Epithelial cell of esophagus (primary cell): Measurements from ENCODE around the gene CHST15.

ENCODE experiments used
- DNase-seq: peaks from one replicate; pipeline ENCODE4 v3.0.0; 2010; ENCODE audit warnings: low read depth
- H3K4me3 ChIP-seq: 2 replicates; pipeline ENCODE4 v1.5.1; 2011; ENCODE audit warnings: mild to moderate bottlenecking, low read length, control low read depth
- TF ChIP-seq, protein P1 (sequence below): IDR thresholded peaks from 2 replicates; pipeline ENCODE4 v1.5.1; 2011; ENCODE audit warnings: low read depth, mild to moderate bottlenecking, low read length, control low read depth, inconsistent platforms; ENCODE audit not compliant: insufficient read depth; ENCODE audit errors: missing control alignments

The CHST15 gene

DNA sequence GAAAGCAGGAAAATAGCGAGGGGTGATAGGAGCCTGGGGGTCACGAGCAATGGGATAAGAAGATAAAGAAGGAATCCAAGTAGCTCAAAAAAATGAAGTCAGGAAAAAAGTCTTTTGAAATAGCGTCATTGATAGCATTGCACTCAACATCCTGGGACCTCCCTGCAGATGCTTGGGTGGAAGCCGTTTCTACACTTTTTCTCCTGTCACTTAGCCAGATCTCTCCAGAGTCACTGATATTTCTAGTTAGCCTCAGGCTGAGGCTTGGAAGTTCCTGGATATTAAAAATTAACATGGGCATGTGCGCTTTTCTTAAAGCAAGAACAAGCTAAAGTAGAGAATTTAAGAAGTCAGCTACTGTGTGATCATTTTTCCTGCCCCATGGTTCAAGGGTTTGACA, 39.5 kb upstream of the CHST15 start:
- TF ChIP-seq, protein P1, sequence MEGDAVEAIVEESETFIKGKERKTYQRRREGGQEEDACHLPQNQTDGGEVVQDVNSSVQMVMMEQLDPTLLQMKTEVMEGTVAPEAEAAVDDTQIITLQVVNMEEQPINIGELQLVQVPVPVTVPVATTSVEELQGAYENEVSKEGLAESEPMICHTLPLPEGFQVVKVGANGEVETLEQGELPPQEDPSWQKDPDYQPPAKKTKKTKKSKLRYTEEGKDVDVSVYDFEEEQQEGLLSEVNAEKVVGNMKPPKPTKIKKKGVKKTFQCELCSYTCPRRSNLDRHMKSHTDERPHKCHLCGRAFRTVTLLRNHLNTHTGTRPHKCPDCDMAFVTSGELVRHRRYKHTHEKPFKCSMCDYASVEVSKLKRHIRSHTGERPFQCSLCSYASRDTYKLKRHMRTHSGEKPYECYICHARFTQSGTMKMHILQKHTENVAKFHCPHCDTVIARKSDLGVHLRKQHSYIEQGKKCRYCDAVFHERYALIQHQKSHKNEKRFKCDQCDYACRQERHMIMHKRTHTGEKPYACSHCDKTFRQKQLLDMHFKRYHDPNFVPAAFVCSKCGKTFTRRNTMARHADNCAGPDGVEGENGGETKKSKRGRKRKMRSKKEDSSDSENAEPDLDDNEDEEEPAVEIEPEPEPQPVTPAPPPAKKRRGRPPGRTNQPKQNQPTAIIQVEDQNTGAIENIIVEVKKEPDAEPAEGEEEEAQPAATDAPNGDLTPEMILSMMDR, result no peak
- no peak overlapping the region for H3K4me3 ChIP-seq
- DNase-seq, result no peak

DNA sequence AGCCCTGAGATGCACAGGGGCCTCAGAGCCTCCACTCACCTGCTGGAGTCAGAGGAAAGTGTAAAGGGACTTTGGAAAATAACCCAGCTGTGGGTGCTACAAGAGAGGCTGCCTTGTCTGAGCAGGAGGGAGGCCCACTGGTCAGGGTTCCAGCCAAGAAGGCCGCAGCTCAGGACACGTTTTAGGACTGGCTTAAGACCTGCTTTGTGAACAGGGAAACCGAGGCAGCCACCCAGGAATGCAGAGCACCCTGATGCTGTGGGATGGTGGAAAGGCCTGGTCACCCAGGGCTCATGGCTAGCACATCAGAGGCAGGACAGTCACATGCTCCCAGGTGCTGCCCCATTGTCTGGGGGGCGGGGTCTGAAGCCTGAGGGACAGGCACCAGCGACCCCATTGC, 38.9 kb upstream of the CHST15 start:
- TF ChIP-seq, protein P1, result no peak
- no peak overlapping the region for H3K4me3 ChIP-seq
- DNase-seq, result no peak

DNA sequence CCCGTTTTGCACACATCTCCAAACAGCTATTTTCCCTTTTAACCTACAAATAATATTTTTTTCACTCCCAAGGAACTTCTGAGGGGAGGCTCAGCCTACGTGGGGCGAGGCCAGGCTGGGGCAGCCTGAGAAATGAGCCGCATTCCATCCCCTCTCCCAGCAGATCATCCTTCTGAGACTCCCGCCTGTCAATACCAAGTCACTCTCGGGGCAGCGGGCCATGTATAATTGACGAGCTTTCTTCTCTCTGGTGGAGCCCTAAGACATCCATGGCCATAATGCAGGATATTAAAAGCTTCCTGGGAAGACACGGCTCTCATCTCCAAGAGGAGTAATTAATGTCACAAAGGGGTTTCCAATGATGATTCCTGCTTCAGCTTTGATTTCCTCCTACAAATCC, 37.8 kb upstream of the CHST15 start:
- H3K4me3 ChIP-seq, result no peak overlapping the region
- no peak for DNase-seq
- TF ChIP-seq, protein P1, result no peak

DNA sequence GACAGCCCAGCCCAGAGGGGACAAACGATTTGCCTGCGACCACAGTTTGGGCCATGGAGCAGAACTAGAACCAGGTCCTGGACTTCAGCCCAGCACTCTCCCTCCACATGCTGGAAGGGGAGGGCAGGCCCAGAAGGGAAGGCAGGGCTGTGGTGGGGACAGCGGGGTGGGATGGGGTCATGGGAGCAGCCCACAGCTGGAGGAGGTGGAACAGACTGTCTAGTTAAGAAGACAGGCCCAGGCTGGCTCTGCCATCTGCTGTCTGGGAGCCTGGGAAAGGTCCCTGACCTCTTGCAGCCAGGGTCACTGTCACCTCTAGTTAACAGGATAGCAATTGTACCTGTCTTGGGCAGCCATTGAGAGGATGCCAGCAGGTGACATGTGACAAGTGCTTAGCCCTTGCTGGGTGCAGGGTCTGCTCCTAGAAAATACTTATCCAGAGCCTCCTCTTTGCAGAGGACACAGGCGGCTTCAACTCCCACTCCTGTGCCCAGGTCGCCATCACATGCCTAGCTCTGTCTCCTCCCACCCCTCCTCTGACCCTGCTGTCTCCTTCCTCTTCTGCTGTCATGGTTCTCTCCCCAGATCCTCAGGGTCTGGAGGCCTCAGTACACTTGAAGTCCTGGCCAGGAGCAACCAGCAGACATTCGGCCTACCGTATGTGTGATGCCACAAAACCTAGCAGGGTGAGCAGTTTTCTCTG, 37.0 kb upstream of the CHST15 start:
- DNase-seq, result no peak
- H3K4me3 ChIP-seq, result no peak overlapping the region
- TF ChIP-seq, protein P1, result no peak

DNA sequence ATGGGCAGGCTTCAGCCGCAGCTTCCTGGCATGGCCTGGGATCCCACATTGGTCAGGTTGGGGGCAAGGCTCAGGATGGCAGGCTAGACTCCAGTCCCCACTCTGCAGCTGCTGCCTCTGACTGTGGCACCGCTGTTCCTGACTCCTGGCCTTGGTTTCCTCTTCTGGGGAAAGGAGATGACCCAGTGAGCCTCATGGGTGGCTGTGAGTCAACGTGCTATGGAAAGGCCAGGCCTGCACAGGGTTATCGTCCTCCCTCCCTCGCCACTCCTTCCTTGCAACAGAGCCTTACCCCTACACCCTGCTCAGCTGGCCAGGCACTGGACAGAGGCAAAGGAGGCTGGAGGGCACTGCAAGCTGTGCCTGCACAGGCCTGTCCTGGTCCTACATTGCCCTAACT, 36.1 kb upstream of the CHST15 start:
- TF ChIP-seq, protein P1, result no peak
- no peak for DNase-seq
- no peak overlapping the region for H3K4me3 ChIP-seq

DNA sequence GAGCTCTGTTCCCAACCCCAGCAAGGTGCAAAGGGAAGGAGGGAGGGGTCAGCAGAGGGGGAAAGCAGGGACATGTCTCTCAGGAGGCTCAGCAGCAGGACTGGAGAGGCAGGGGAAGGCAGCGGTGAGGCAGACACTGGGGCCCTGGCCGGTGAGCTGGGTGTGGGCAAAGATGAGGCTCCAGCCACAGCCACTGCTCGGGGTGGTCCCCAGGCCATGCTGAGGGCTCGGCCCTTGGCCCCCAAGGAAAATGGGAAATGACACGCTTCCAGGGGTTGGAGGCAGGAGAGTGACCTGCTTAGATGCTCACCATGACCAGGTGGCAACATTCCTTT, 35.4 kb upstream of the CHST15 start:
- no peak overlapping the region for H3K4me3 ChIP-seq
- TF ChIP-seq, protein P1, result no peak
- DNase-seq, result no peak

DNA sequence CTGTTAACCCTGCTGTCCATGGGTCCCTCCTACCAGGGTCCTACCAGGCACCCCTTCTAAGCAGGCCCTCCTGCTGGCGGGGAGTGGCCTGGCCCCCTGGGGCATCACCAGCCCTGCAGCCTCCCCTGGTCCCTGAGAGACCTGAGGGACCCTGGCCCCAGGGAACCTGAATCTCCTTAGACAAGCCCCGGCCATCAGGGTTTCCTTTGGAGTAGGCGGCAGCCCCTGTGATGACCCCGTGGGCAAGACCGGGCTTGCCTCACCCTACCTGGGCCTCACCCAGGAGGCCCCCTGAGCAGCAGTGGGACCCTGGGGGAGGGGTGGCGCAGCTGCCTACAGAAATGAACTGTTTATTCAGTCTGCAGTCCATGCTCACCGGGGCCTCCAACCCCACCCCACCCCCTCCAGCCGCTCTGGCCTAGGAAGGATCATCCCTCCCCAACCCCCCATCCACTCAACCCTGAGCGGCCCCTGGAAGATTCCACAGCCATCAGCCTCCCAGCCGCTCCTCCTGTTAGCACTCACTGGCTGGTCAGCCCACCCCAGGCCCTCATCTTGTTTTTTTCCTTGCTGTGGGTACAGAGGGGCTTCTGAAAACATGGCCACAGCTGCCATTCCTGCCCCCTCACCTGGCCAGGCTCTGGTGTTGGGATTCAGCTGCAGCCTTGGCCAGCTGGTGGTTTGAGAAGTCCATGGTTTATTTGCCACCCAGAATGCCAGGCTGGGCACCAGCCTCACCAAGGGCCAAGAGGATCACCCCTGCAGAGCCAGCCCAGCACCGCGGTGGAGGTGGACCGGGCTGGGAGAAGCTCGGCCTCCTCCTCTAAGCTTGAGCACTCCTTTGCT, 34.8 kb upstream of the CHST15 start:
- TF ChIP-seq, protein P1, result no peak
- DNase-seq, result no peak

More for the DNA sequence above, 34.8 kb upstream of the CHST15 start:
- no peak overlapping the region for H3K4me3 ChIP-seq
